NCI-H187 treated with DMSO at 0.1 percent for 48 hours (cell line): ENCODE data around the gene NRG3.
"Not testable (repeated sequence)": the region's sequence is repeated elsewhere in the genome, so short reads cannot be mapped to it uniquely, and the experiment has no call there.

Source experiments
- DNase-seq: peaks from one replicate; lab custom pipeline; 2025; lab: John Stamatoyannopoulos, UW

The NRG3 gene

DNA sequence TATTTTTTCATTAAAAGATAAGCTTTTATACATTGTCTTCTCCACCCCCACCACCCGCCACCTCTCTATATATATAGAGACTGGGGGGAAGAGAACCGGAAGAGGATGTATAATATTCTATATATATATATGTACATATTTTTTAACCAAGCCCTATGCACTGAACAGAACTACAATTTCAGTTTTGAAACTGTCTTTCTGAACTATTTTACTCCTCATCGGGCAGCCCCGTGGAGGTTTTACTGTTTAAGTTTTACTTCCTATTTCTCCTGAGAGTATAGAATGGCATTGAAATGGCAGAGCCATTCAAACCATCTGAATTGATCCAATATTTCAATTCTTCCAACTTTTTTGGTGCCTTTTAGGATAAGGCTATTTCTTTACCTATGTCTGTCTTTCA lies 1047.1 kb downstream of the NRG3 start:
- no peak for DNase-seq

DNA sequence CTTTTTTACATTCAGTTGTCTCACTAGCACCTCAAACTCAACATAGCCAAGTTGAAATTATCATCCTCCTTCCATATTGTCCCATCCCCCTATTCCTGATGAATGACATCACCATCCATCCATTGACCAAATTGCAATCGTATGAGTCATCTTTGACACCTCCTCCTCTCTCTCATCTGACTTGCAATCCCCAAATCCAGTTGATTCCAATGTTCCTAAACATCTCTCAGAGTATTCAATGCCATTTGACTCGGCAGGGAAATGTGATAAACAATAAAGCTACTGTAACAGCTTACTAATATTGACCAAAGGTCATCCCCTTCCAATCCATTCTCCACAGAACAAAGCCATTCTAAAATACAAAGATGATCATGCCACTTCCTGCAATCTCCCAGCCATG lies 1047.8 kb downstream of the NRG3 start:
- DNase-seq = no peak

DNA sequence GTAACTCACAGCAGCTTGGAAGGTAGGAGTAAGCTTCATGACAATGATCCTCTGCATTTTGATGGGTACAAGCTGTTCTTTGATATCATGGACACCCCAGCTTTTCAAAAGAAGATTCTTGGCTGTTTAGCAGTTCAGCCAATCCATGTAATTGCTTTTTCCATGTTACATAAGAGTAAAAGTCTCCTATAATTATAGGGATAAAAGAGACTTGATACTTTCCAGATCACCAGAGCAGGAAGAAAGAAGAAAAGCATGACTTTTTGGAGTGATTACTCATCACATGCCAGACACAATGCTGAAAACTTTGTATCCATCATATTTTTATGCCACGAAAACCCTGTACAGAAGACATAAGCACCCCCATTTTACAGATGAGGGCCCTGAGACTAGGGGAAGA lies 1049.7 kb downstream of the NRG3 start:
- no peak for DNase-seq

DNA sequence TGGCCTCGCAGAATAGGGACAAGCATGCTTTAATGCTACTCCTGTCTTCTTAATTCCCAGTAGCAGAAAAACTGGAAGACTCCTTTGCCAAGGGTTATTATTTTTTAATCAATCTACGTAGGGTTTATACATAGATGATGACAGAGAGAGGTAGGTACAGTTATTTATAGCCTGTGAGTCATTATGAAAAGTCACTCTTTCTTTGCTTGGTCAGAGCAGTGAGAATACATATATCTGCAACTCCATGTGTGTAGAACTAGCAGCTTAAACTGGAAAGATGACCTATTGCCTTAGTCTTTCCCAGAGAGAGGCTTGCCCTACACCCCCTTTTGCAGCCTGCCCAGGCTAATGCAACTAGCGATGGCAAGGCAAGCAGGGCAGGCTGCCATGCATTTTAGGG lies 1050.6 kb downstream of the NRG3 start:
- DNase-seq = no peak

DNA sequence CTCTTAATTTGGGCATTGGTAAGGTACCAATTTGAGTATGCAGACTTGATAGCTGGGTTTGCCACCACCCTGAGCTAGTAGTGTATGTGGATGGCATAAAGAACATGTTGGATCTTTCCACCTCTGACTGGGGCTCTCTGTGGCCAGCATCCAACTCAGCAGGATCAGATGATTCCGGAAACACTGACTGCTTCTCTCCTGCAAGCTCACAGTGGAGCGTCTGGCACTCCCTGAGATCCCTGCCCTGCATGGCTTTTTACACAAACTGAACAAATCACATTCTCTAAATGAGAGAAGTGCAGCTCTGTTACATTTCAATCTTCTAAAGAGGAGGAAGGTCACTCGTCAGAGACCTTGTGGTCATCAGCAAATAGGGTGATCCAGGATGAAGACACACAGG lies 1057.5 kb downstream of the NRG3 start:
- no peak for DNase-seq

DNA sequence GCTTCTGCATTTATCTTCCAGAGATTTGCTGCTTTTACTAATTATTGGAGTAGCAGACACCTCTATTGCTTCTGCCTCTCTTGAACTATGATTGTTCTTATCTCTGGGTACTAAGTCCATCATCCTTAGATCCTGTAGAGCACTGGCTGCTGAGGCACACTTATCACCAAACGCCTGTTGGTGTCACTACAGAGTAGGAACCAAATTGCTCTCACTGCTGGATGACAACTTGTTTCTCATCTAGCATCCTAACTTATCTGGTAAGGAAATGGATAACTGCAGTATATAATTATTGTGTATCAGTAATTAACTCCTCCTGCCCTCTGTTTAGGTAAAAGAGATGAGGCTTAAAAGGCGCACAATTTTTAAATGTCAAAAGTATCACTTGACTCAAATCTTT lies 1059.4 kb downstream of the NRG3 start:
- DNase-seq = no peak

DNA sequence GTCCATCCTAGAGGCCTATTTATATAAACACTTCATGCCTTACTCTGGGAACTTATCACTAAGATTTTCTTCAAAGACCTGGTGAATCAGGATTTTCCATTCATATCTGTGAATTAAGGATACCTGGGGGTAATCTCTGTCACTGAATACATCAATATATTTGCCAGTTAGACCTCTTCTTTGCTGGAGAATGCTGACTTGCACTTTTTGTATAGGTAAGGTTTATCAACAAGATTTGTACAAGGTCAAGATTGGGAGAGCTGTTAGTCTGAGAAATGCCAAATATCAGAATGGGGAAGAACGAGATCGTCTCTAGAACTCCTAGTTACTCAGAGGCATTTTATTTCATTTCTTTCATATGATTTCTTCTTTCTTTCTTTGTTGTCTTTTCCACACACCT lies 1060.0 kb downstream of the NRG3 start:
- no peak for DNase-seq

DNA sequence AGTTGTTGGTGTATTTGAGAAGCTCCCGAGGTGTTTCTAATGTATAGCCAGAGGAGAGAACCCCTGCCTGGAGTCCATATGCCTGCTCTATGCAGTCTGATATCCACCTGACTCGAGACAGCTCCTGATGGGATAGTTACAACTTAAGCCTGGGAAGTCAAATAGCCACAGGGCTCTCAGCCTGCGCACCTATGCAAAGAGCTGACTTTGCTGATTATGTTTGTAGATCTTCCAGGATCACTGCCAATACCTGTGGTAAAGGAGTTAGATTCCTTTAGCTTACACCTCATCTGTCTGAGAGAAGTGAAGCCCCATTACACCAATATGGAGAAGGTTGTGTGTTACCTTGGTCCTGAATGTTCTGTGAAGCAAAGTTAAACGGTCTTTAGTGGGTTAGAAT lies 1063.3 kb downstream of the NRG3 start:
- no peak for DNase-seq

DNA sequence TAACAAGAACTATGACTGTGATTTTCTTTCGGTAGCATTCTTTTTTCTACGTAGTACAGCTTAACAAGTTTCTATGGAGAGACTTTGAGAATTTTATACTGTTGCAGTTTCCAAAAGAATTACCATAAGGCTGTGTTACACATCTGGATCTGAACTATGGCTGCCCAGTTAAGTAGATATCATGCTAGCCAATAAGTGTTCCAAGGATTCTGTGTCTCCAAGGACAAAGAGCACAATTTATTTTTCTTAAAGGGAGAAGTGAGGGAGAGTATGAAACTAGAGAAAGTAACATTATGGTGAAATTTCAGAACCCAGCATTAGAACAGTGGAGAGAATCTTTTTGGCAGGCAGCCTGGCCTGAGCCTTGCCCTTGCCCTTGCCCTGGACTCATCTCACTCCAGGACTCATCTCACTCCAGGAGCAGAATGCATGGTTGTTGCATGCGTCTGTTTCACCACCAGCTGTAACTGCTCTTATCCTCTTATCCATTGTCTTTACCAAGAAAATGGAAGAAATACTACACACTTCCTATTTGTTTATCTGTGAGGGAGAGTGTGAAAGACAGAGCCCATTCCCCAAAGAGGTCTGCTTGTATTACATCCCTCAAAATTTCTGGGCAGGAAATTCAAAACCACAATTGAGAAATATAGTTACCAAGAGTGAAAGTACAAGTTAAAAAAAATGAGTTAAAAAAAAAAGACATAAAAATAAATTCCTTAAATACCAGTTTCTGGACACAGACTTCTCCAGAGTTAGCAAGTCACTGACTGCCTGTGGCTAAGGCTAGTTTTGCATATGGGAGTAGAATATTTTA lies 1067.5 kb downstream of the NRG3 start:
- DNase-seq = no peak

DNA sequence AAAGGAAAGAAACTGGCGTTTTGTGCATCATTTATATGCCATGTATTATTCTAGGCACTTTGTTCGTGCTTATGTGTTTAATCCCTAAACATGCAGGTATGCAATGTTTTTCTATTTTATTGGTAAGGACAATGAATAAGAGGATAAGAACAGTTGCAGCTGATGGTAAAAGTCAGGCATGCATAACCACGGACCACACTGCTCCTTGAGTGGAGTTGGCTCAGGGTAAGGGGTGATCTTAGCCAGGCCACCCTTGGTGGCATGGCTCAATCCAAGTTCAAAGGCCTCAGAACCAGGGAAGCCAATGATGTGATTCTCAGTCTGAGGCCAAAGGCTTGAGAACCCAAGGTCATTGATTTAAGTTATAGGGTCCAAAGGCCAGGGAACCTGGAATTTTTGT lies 1068.1 kb downstream of the NRG3 start:
- no peak for DNase-seq

DNA sequence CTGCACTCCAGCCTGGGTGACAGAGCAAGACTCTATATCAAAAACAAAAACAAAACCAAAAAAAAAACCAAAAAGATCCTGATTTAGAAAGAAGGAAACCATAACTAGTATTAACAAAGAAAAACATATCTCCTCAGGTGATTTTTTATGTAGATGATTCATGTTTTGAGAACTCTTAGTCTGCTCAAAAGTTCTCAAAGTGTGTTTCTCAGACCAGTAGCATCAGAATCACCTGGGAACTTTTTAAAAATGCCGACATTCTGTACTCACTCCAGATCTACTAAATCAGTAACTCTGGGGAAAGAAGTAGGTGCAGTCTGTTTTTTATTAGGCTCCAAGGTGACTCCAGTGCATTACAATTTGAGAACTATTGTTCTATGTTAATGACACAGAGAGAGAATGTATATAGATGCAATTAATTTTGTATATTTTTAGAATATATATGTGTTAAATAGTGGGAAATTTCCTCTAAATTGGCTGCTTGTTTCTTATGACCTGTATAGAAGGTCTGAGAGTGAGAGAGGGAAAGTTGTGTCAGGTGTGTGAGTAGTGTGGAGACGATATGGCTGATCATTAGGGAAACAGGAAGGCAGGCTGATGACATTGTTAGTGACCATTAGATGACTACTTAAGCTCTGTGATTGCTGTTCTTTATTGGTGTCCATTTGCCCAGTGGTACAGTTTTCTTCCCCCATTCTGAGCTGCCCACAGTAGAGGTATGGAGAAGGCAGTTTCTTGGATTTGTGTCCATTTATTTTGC lies 1075.0 kb downstream of the NRG3 start:
- no peak for DNase-seq

DNA sequence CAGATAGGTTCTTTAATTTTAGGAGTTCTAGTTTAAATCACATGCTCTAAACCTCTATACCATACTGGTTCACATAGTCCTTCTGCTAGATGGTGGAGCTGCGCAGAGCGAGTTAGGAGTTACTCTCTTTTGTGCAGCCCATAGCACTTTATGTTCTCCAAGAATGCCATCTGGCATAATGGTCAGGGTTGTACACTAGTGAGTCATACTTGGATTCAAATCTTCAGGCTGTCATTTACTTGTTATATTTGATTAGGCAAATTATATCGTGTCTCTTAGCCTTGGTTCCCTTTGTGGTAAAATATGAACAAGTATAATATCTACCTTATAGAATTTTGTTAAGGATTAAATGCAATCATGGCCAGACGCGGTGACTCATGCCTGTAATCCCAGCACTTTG lies 1078.3 kb downstream of the NRG3 start:
- DNase-seq = no peak

DNA sequence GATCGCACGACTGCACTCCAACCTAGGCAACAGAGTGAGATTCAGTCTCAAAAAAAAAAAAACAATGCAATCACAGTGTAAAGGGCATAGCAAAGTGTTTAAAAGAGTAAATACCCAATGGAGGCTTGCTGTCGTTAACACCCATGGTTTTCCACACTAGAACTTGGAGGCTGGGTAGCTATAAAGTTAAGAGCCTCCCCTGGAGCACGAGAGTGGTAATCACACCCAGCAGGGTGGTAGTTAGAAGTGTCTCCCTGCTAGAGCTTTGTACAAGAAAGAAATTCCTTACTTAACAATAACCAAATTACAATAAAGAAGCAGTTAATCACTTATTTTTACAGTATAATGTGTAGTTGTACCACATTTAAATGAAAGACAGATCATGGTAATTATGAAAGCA lies 1078.9 kb downstream of the NRG3 start:
- DNase-seq = no peak

DNA sequence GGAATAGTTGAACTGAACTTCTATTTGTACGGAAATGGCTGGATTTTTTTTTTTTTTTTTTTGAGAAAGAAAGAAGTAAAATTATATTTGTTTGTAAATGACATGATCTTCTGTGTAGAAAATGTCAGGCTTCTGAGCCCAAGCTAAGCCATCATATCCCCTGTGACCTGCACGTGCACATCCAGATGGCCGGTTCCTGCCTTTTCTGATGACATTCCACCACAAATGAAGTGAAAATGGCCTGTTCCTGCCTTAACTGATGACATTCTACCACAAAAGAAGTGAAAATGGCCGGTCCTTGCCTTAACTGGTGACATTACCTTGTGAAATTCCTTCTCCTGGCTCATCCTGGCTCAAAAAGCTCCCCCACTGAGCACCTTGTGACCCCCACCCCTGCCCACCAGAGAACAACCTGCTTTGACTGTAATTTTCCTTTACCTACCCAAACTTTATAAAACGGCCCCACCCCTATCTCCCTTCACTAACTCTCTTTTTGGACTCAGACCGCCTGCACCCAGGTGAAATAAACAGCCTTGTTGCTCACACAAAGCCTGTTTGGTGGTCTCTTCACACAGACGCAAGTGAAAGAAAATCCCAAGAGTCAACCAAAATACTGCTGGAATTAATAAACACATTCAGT lies 1085.5 kb downstream of the NRG3 start:
- DNase-seq = not testable (repeated sequence)

DNA sequence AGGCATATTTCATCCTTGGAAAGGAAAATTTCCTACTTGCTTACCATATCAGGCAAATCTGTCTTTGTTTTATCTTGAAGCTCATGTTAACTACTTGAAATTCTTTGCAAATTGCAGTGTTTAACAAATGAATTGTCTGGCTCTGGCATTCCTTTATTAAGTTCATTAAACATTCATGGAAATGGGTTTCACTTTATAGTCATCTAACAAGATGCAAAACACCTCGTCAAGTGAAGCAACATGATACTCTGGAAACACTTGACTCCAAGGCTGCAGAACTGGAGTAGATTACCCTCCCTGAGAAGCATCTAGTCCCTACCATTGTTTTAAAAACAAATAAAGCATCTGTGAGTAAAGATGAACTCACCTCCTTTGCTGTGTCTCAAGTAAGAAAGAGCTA lies 1086.9 kb downstream of the NRG3 start:
- DNase-seq = no peak

DNA sequence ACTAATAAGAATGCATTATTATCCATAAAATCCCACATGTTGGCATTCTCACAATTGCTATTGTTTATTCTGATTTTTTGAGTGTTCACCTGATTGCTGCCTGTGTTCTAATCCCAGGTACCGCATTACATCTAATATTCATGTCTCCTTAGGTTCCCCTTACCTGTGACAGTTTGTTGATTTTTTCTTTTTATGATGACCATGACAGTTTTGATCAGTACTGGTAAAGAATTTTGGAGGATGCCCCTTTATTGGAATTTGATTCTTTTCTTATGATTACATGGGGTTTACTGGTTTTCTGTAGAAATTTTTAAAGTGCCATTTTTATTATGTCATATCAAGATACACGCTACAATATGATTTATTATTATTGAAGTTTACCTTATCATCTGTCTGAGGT lies 1091.1 kb downstream of the NRG3 start:
- DNase-seq = no peak

DNA sequence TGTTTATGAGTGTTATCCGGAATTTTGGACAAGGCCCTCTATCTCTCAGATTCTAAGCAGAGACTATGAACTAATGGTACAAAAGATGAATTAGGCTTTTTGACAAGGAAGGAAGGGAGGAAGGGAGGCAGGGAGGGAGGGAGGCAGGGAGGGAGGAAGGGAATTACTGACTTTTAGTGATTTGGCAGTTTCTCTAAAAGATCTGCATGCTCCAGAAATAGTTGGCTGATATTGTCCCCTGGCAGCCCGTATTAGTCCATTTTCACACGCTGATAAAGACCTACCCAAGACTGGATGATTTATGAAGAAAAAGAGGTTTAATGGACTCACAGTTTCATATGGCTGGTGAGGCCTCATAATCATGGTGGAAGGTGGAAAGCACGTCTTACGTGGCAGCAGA lies 1093.5 kb downstream of the NRG3 start:
- DNase-seq = no peak

DNA sequence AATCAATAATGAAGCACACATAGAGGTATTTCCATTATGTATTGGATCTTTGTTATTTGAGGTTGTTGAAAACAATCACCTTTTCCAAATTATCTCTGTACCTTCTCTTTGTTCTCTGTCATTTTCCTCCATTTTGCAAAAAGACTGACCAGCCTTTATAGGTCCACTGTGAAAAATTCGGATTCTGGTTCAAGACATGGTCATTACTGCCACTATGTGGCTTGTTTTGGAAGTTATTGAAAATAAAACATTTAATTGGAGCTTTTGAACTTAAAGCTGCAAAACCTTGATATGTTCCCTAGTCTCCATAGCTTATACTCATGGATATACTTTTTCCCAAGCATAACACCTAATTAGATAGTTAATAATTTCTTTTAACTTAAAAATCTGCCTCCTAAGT lies 1094.4 kb downstream of the NRG3 start:
- DNase-seq = no peak

DNA sequence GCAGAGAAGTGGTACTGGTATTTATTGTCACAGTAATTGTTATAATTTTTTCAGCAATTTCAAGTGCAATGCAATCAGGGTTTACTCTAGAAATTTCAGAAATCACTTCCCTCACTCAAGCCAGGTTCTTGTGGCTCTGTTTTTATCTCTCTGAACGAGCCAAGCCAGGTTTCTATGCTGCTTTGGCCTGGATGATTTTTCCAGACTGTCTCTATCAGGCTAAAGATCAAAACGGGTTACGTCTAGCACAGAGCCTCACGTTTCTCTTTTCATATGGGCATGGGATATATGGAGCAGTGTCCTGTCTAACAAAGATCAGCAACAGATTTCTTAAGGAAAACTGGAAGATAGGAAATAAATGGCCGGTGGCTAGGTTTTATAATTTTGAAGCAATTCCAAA lies 1105.3 kb downstream of the NRG3 start:
- no peak for DNase-seq

DNA sequence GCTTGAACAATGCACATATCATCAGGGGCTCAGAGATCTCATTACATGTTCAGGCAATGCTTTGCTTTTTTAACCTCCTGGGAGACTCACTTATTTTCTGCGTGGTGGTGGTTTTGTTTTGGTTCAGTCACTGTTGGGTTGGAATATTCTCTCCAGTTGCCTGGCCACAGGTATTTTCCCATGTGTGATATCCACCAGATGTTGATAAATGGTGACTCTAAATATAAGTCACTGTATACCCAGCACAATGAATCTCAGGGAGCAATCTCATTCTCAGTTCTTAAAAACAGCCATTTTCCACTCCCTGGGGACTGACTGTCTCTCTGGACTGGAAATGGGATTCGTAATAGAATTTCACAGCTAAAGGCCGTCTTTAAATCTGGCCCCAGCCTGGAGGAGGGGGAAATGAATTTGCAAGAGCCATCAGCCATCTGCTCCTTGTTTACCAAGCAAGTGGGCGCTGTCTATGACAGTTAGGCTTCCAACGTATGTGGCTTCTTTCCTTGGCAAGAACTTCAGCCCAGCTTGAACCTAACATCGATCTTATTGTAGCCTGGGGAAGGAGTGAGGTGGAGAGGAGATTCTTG lies 1106.2 kb downstream of the NRG3 start:
- DNase-seq = no peak

DNA sequence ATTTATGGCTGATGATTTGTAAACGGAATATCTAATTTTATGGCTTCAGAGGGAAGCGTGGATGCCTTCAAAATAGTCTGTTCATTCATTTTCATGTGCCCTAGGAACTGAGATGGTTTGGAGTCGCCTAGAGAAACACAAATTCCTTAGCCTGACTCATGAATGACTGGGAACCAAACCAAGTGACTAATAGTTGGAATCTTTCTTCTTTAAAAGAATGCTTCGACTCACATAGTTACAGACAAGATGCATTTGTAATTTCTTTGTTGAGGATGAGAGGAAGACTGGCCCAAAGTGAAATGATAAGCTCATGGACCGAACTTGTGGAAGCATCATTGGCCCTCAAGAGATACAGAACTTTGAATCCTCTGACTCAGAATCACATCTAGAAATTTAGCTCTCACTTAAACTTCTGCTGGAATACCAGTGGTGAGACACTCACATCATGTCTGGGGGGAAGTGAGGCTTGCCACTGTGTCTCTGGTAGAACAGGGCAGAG lies 1107.2 kb downstream of the NRG3 start:
- DNase-seq = no peak

DNA sequence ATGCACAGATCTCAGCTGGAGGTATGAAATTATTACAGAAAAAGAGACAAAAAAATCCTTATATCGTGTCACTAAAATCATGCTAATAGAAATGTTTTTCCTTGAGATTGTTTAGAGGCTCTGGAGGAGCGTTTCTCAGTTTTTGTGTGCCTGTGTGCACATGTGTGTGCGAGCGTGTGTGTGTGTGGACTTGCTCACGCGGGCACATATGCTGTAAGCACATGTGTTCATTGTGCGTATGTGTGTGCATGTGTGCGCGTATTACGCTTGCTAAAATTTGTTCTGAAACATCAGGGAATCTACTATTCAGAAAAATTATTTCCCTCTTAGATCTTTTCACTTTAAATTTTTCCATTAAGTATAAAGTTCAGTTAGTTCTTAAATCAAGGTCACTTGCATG lies 1111.2 kb downstream of the NRG3 start:
- no peak for DNase-seq

DNA sequence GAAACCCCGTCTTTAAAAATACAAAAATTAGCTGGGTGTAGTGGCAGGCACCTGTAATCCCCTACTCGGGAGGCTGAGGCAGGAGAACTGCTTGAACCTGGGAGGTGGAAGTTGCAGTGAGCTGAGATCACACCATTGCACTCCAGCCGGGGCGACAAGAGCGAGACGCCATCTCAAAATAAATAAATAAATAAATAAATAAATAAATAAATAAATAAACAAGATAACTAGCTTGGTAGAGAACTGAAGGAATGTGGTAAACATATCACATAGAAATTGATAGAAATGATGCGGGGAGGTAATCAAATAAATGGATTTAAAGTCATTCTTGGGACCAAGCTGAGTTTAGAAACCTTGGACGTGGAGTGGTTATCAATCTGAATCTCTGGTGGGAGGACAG lies 1131.5 kb downstream of the NRG3 start:
- not testable (repeated sequence) for DNase-seq
